GM21423 (cell line): ENCODE measurements around the gene TRPM1.
A peak's percentile ranks its signal among the peaks of the same experiment; 100 is the strongest.

Source experiments
- ATAC-seq: cut with Tn5 transposase; IDR thresholded peaks from one replicate; pipeline ENCODE4 v1.9.1; 2021; ENCODE audit warnings: mild to moderate bottlenecking, moderate library complexity; ENCODE audit not compliant: unreplicated experiment

The TRPM1 gene

GRCh38 chr15:31021067-31021665 lies 80.4 kb downstream of the TRPM1 start:
- ATAC-seq: no peak

GRCh38 chr15:31020542-31020941 lies 81.0 kb downstream of the TRPM1 start:
- no peak for ATAC-seq

GRCh38 chr15:31019986-31020385 lies 81.5 kb downstream of the TRPM1 start:
- ATAC-seq: no peak

- no peak for ATAC-seq
These were observed 84.2 kb downstream of the TRPM1 start for GRCh38 chr15:31017311-31017710.

GRCh38 chr15:31016446-31016915 lies 85.0 kb downstream of the TRPM1 start:
- ATAC-seq: no peak

GRCh38 chr15:31014608-31014925 lies 87.0 kb downstream of the TRPM1 start:
- ATAC-seq: no peak

GRCh38 chr15:31013863-31014607 lies 87.5 kb downstream of the TRPM1 start:
- ATAC-seq: peak; percentile 98

GRCh38 chr15:31012455-31012854 lies 89.1 kb downstream of the TRPM1 start:
- ATAC-seq: no peak

GRCh38 chr15:31010036-31010435 lies 91.5 kb downstream of the TRPM1 start:
- ATAC-seq: no peak

GRCh38 chr15:31005660-31006059 lies 95.9 kb downstream of the TRPM1 start:
- no peak for ATAC-seq

GRCh38 chr15:31004220-31004733 lies 97.2 kb downstream of the TRPM1 start:
- ATAC-seq: peak; percentile 84

- no peak for ATAC-seq
These were observed 99.8 kb downstream of the TRPM1 start for GRCh38 chr15:31001702-31002101.

- no peak for ATAC-seq
These were observed 101.8 kb downstream of the TRPM1 start for GRCh38 chr15:30999729-31000128.

- ATAC-seq: no peak
These were observed 104.3 kb downstream of the TRPM1 start for GRCh38 chr15:30997270-30997669.

- no peak for ATAC-seq
These were observed 109.2 kb downstream of the TRPM1 start for GRCh38 chr15:30992249-30992864.

- peak; percentile 90 for ATAC-seq
These were observed 110.0 kb downstream of the TRPM1 start, which contains the start of gene MTMR10 for GRCh38 chr15:30991255-30992235. MTMR10 (minus strand) TSS chr15:30991628; CDS start chr15:30991506, 122 bp downstream.

GRCh38 chr15:30990446-30991254 lies 110.9 kb downstream of the TRPM1 start:
- no peak for ATAC-seq

- no peak for ATAC-seq
These were observed 111.5 kb downstream of the TRPM1 start for GRCh38 chr15:30990036-30990435.

GRCh38 chr15:30985081-30985531 lies 116.4 kb downstream of the TRPM1 start:
- no peak for ATAC-seq

- ATAC-seq: no peak
These were observed 117.0 kb downstream of the TRPM1 start for GRCh38 chr15:30984542-30984941.
